ENCODE results near the gene ZDHHC20. TPM values are rescaled to one million over a fixed set of nuclear protein-coding genes. Genes with fewer than 3 reads are reported as not detected.

The ZDHHC20 gene
- total RNA-seq, 1 donor from 2014 or later = 110 TPM

GRCh38 chr13:21466527-21466926 lies 7.4 kb upstream of the ZDHHC20 start:
- Mint-ChIP-seq H3K27ac (peak overlapping the region; percentile 99), H3K4me1 (ENCODE audit: low read depth) (peaks cover 28% of the 10 kb centered on the region), H3K9me3 (ENCODE audit: low read depth) (peaks cover 14% of the 10 kb centered on the region), H3K4me3 (ENCODE audit: low read depth) (peak overlapping the region; percentile 27), H3K36me3 (ENCODE audit: insufficient read depth) (peaks cover 9% of the 10 kb centered on the region), H3K27me3 (no peaks in the 10 kb centered on the region)
- no peak for TF ChIP-seq CTCF (IDR thresholded peaks at IDR 0.05; ENCODE audit: unreplicated experiment)
- no peak for DNase-seq (ENCODE audit: low spot score, unreplicated experiment)

GRCh38 chr13:21465710-21466160 lies 6.6 kb upstream of the ZDHHC20 start:
- H3K27me3 Mint-ChIP-seq = no peaks in the 10 kb centered on the region
- DNase-seq (ENCODE audit: low spot score, unreplicated experiment) = peak; percentile 27
- peak overlapping the region; percentile 27 for H3K4me3 Mint-ChIP-seq (ENCODE audit: low read depth)
- peaks cover 28% of the 10 kb centered on the region for H3K4me1 Mint-ChIP-seq (ENCODE audit: low read depth)
- H3K36me3 Mint-ChIP-seq (ENCODE audit: insufficient read depth) = peaks cover 8% of the 10 kb centered on the region
- TF ChIP-seq CTCF (IDR thresholded peaks at IDR 0.05; ENCODE audit: unreplicated experiment) = no peak
- H3K27ac Mint-ChIP-seq = peak overlapping the region; percentile 99
- H3K9me3 Mint-ChIP-seq (ENCODE audit: low read depth) = peaks cover 10% of the 10 kb centered on the region

GRCh38 chr13:21463424-21463823 lies 4.3 kb upstream of the ZDHHC20 start:
- no peaks in the 10 kb centered on the region for H3K9me3 Mint-ChIP-seq (ENCODE audit: low read depth)
- peaks cover 26% of the 10 kb centered on the region for H3K4me1 Mint-ChIP-seq (ENCODE audit: low read depth)
- no peak overlapping the region for H3K4me3 Mint-ChIP-seq (ENCODE audit: low read depth)
- no peaks in the 10 kb centered on the region for H3K36me3 Mint-ChIP-seq (ENCODE audit: insufficient read depth)
- no peak for DNase-seq (ENCODE audit: low spot score, unreplicated experiment)
- no peak for TF ChIP-seq CTCF (IDR thresholded peaks at IDR 0.05; ENCODE audit: unreplicated experiment)
- H3K27me3 Mint-ChIP-seq = no peaks in the 10 kb centered on the region
- peak overlapping the region; percentile 45 for H3K27ac Mint-ChIP-seq

- H3K27me3 Mint-ChIP-seq = no peaks in the 10 kb centered on the region
- no peaks in the 10 kb centered on the region for H3K9me3 Mint-ChIP-seq (ENCODE audit: low read depth)
- no peak overlapping the region for H3K27ac Mint-ChIP-seq
- DNase-seq (ENCODE audit: low spot score, unreplicated experiment) = no peak
- H3K4me1 Mint-ChIP-seq (ENCODE audit: low read depth) = peaks cover 25% of the 10 kb centered on the region
- no peaks in the 10 kb centered on the region for H3K36me3 Mint-ChIP-seq (ENCODE audit: insufficient read depth)
- TF ChIP-seq CTCF (IDR thresholded peaks at IDR 0.05; ENCODE audit: unreplicated experiment) = no peak
- no peak overlapping the region for H3K4me3 Mint-ChIP-seq (ENCODE audit: low read depth)
These were observed 2.0 kb upstream of the ZDHHC20 start for GRCh38 chr13:21461131-21461530.

GRCh38 chr13:21458451-21458812 lies 671 bp downstream of the ZDHHC20 start:
- peaks cover 11% of the 10 kb centered on the region for H3K9me3 Mint-ChIP-seq (ENCODE audit: low read depth)
- H3K4me3 Mint-ChIP-seq (ENCODE audit: low read depth) = peak overlapping the region; percentile 96
- H3K36me3 Mint-ChIP-seq (ENCODE audit: insufficient read depth) = peaks cover 12% of the 10 kb centered on the region
- no peaks in the 10 kb centered on the region for H3K27me3 Mint-ChIP-seq
- peak overlapping the region; percentile 97 for H3K27ac Mint-ChIP-seq
- peak; percentile 27 for DNase-seq (ENCODE audit: low spot score, unreplicated experiment)
- H3K4me1 Mint-ChIP-seq (ENCODE audit: low read depth) = peaks cover 14% of the 10 kb centered on the region
- no peak for TF ChIP-seq CTCF (IDR thresholded peaks at IDR 0.05; ENCODE audit: unreplicated experiment)

Measured in progenitor cell of endocrine pancreas (in vitro differentiated cells).